ENCODE results near the gene PHKA1.

GRCh38 chrX:72576141-72576894 is 137.8 kb downstream of the PHKA1 start:
- TF ChIP-seq CTCF (conservative IDR thresholded peaks at IDR 0.05; ENCODE audit: low read depth, low read length) (no peak), EZH2 (IDR thresholded peaks at IDR 0.05; ENCODE audit: borderline replicate concordance, low read depth, low read length, poor library complexity, severe bottlenecking) (no peak)

Measured in A673 (cell line).